HG02588 (cell line): ENCODE results near the gene ERBB2.
"Not testable (repeated sequence)": the region's sequence is repeated elsewhere in the genome, so short reads cannot be mapped to it uniquely, and the experiment has no call there.

ENCODE experiments used
- ATAC-seq: cut with Tn5 transposase; IDR thresholded peaks from one replicate; pipeline ENCODE4 v1.9.1; 2021; ENCODE audit warnings: mild to moderate bottlenecking, moderate library complexity; ENCODE audit not compliant: unreplicated experiment

Gene ERBB2

GRCh38 chr17:39756380-39757079 lies 56.7 kb downstream of the ERBB2 start:
- no peak for ATAC-seq

DNA sequence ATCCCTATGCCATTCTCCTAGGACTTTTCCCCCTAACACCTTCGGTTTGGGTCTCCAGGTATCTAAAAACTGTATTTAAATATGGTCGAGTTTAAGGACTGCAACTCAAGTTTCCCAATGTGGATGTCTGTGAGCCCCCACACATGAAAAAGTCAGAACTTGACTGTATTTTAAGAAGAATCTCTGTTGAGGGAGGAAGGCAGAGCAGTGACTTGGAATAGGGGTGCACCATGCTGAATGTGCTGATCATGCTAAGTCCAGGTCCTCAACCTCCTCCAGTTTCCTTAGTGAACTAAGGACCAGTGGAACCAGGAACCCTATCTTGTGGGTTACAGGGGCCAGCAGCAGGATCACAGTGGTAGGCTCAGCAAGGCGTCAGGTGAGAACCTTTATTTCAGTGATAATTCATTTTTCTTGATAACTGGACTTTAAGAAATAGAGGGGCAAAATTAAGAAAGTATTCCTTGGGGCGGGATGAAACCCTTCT lies 57.4 kb downstream of the ERBB2 start:
- no peak for ATAC-seq

GRCh38 chr17:39757931-39758873 lies 58.3 kb downstream of the ERBB2 start:
- ATAC-seq: no peak

DNA sequence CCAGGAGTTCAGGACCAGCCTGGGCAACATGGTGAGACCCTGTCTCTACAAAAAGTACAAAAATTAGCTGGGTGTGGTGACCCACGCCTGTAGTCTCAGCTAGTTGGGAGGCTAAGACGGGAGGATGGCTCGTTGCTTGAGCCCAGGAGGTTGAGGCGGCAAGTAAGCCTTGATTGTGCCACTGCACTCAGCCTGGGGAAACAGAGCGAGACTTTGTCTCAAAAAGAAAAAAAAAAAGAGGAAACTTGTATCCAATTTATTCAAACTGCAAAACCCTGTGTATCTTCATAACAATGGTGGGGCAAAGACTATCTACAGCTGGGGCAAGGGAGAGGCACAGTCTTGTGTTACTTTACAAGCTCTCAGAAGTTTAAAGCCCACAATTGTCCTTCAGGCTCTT lies 59.3 kb downstream of the ERBB2 start:
- ATAC-seq: no peak

GRCh38 chr17:39761861-39762496 lies 62.1 kb downstream of the ERBB2 start:
- ATAC-seq: no peak

GRCh38 chr17:39763051-39763820 lies 63.4 kb downstream of the ERBB2 start:
- no peak for ATAC-seq

DNA sequence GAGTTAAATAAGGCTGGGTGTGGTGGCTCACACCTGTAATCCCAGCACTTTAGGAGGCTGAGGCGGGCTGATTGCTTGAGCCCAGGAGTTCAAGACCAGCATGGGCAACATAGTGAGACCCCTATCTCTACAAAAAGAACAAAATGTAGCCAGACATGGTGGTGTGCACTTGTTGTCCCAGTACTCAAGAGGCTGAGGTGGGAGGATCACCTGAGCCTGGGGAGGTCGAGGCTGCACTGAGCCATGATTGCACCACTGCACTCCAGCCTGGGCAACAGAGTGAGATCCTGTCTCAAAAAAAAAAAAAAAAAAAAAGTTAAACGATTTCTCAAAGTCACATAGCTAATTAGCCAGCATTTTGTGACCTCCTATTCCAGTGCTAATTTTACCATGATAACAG lies 64.3 kb downstream of the ERBB2 start:
- ATAC-seq: not testable (repeated sequence)

GRCh38 chr17:39765175-39765574 lies 65.3 kb downstream of the ERBB2 start:
- no peak for ATAC-seq

DNA sequence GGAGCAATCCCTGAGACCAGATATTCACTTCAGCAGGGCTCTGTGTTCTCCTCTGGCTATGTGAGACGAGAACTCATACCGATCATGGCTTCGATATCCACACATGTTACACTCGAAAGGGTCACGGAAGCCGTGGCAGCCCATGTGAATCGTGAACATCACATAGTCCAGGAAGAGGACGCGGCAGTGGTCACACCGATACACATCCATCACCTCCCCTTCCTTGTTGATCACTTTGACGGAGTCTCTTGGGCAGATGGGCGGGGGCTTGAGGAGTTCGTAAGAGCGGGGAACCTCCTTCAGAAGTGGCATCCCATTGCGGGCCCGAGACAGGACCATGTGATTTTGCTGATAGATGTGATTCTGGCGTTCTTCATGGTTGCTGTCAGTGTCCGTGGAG lies 65.9 kb downstream of the ERBB2 start:
- no peak for ATAC-seq

- no peak for ATAC-seq
Measured at GRCh38 chr17:39767147-39767546, 67.3 kb downstream of the ERBB2 start.

DNA sequence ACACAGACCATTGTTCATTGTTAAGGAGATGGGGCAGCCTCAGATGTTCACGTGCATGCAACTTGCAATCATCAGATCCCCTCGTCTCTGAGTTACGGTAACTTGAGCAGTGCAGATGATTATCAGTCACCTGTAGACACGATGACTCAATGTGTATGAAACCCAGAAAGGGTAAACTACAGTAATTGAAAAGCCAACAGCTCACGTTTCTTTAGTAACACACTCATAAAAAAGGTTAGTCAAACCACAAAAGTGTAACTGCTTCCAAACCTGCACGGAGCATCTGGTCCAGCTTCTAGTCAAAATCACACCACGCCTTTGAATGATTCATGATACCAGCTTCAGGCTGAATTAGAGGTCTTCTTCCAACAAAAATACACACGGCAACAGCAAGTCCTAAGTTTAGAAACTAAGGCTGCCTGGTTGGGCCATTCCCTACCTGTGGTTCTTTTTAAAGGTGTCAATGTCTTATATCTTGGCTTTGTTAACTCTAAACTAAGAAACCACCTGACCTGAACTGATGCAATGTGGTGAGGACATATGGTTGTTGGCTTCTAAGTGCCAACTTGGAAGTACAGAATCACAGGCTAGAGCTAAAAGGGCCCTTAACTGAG lies 70.2 kb downstream of the ERBB2 start:
- peak; percentile 59 for ATAC-seq

DNA sequence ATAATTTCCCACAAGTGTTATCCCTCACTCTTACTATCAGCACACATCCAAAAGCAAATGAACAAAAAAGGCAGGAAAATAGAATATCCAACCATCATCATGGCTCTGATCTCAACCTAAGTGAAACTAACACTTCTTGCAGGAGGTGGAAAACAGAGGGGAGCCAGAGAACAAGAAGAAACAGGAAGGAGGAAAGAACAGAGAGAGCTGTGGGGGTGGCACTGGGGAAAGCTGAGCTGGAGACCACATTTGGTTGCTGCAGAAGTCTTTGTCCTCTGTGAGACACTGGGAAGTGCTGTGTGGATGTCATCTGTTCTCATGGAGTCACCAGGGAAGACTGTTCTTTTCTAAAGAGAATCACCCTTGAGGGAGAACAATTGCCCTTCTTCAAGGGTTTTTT lies 72.6 kb downstream of the ERBB2 start:
- ATAC-seq: no peak

GRCh38 chr17:39772987-39773934 lies 73.4 kb downstream of the ERBB2 start:
- ATAC-seq: no peak

DNA sequence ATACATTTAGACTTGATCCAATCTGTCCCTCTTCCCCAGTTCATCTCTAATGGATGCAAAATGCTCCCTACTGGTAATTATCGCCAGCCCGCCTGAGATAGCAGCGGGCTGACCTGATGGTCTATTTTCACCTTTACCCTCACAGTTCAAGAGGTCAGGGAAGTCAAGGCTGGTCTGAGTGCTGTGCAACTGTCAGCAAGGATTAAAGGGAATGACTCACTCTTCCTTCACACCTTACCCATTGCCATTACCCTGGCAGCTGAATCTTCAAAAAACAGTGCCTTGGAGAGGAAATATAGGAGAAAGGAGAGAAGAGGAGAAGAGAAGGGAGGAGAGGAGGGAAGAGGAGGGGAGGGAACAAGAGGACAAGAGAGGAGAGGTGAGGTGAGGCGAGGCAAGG lies 74.2 kb downstream of the ERBB2 start:
- no peak for ATAC-seq

GRCh38 chr17:39775031-39775430 lies 75.2 kb downstream of the ERBB2 start:
- ATAC-seq: no peak

DNA sequence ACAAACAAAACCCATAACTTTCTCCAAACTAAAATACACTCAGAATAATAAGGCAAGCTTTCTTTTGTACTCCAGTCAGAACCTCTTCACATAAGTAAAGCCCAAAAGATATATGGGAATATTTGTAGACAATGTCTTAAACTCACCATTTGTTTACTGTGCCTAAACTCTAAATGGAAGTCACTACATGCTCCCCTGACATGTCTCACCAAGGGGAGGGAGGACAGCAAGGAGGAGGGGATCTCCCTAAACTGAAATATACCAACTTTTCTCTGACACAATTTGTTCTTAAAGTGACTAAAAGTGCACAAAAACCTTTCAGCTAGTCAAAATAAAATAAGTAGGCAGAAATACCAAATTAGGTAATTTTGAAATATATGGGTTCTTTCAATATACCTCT lies 76.4 kb downstream of the ERBB2 start:
- ATAC-seq: no peak

DNA sequence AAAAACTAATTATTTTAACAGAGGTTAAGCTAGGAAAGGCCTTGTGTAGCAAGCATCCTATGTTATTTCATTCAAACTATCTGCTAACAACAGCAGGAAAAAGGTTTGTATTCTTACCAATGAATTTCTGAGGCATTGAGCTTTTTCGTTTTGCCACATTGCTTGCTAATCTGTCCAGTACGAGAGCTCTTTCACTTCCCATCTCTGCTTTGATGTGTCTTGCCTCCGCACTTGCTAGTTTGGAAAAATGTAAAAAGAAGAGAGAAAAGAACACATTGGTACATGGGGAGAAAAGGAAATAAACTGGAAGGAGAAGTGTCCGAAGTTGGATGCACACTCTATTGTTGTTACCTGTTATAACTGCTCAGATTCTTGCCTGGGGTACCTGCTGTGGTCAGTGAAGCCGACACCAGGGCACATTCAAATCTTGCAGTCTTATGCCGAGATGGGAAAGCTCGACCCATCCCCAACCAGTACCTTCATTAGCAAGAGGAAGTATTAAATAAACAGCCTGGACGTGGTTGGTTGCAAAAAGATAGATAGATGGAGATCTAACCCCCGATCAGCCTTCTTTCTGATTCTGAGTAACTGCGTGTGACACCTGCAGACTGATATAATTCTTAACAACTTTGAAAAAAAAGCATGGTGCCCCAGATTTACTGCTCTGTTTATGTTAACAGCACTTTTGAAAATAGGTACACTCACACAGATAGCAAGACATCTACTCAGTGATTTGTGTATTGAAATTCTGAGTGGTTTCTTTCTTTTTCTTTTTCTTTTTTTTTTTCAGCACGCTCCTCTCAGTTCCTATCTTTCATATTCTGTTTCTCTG lies 77.9 kb downstream of the ERBB2 start:
- ATAC-seq: peak; percentile 50
